PC-9 (cell line): ENCODE results near the gene UBE2U.

Source experiments
- EZH2 ChIP-seq: fragments of 200-600 bp; sonication (generic); IDR thresholded peaks from 2 replicates; pipeline ENCODE4 v1.8.0; 2017; ENCODE audit warnings: antibody characterized with exemption, low read depth
- TF ChIP-seq, protein P1 (sequence below): fragments of 200-600 bp; sonication (generic); conservative IDR thresholded peaks from 2 replicates; pipeline ENCODE4 v1.6.1; 2017; ENCODE audit warnings: mixed run types, antibody characterized with exemption, mild to moderate bottlenecking, moderate library complexity

GRCh38 chr1:64199154-64199553 lies 4.3 kb upstream of the UBE2U start:
- TF ChIP-seq, protein P1, sequence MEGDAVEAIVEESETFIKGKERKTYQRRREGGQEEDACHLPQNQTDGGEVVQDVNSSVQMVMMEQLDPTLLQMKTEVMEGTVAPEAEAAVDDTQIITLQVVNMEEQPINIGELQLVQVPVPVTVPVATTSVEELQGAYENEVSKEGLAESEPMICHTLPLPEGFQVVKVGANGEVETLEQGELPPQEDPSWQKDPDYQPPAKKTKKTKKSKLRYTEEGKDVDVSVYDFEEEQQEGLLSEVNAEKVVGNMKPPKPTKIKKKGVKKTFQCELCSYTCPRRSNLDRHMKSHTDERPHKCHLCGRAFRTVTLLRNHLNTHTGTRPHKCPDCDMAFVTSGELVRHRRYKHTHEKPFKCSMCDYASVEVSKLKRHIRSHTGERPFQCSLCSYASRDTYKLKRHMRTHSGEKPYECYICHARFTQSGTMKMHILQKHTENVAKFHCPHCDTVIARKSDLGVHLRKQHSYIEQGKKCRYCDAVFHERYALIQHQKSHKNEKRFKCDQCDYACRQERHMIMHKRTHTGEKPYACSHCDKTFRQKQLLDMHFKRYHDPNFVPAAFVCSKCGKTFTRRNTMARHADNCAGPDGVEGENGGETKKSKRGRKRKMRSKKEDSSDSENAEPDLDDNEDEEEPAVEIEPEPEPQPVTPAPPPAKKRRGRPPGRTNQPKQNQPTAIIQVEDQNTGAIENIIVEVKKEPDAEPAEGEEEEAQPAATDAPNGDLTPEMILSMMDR = no peak
- TF ChIP-seq EZH2 = no peak
